Stimulated activated CD8-positive, alpha-beta memory T cell treated with anti-CD3 and anti-CD28 coated beads, Interleukin-7, amount 100 ng/mL, for 4 hours (primary cell): Measurements from ENCODE around the gene DLG2.

Source experiments
- DNase-seq, 2 donors: peaks; one replicate each; pipeline ENCODE4 v3.0.0-alpha.2; 2020; ENCODE audit warnings: low read depth in 2 of 2

Gene DLG2

DNA sequence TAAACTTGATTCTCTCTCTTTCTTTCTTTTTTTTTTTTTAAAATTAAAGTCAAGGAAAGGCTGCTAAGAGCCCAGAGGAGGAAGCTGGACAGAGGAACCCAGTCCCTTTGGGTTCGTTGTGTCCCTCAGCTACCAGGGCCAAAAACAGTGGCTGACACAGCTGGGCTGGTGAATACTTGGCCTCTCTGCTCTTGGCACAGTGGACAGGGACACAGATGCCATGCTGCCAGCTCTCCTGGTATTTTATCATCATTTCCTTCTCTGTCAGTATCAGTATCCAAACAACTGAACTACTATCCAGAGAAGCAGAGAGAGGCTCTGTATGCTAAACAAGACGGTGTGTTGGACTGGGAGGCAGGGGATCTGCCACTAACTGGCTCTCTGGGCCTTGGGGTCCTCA, 2217.3 kb downstream of the DLG2 start:
- no peak for DNase-seq

GRCh38 chr11:83409476-83409875, 2217.7 kb downstream of the DLG2 start:
- DNase-seq = no peak

- no peak for DNase-seq
Measured at GRCh38 chr11:83408946-83409345, 2218.2 kb downstream of the DLG2 start.
